Fibroblast of lung (primary cell): ENCODE measurements around the gene IGFBPL1.

Experiments
- CTCF ChIP-seq, 2 donors: IDR thresholded peaks in 1 of 2; conservative IDR thresholded peaks in 1 of 2; 1 replicate in 1 of 2; 2 replicates in 1 of 2; pipeline ENCODE4 v1.5.1; 2011 to 2012; ENCODE audit warnings: low read length in 2 of 2, control low read depth in 1 of 2, inconsistent platforms in 1 of 2, low read depth in 1 of 2, mild to moderate bottlenecking in 1 of 2
- EZH2 ChIP-seq: IDR thresholded peaks from 2 replicates; pipeline ENCODE4 v1.5.1; 2012; ENCODE audit warnings: low read length, control low read depth, mild to moderate bottlenecking; ENCODE audit errors: missing control alignments

DNA sequence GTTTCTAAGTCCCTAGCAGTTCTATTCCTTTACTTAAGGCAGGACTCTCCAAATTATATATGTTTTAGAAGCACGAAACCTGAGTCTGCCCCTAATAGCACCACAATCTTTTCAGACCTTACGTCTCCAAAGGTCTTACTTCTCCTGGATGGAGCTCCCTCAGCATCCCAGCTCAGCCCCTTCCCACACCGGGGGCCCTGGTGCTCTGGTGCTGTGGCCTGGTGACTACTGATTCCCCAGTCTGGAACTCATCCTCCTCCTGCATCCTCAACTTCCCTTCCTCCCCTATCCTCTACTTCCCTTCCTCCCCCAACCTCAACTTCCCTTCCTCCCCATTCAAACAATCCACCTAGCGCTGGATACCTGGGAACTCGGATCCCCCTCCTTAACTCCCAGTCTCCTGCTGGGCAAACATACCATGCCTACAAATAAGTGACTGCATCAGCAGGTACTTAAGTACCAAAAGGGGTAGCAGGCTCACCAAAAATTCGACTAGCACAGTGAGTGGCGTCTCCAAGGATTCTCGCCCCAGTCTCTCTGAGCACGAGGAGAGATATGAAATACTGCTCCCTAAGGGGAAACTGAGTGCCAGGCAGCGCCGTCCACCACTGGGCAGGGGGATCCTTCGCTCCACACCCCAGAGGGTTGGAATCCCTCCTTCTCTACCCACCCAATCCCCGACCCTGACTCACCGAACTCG lies 831 bp downstream of the IGFBPL1 start:
- no peak for TF ChIP-seq CTCF (conservative IDR thresholded peaks at IDR 0.05 in 1 of 2, IDR thresholded peaks at IDR 0.05 in 1 of 2; ENCODE audit: low read depth in 1 of 2, low read length in 2 of 2)
- no peak for TF ChIP-seq EZH2
